Skeletal muscle tissue (tissue), 4 donors: ENCODE measurements around the gene DLG2. TPM values are rescaled to one million over a fixed set of nuclear protein-coding genes. Genes with fewer than 3 reads are reported as not detected.

ENCODE experiments used
- H3K27ac ChIP-seq: one replicate; pipeline ENCODE4 v1.7.0; 2013; ENCODE audit warnings: mild to moderate bottlenecking, low read depth, low read length, inconsistent platforms
- H3K27me3 ChIP-seq, 3 donors: one replicate each; pipeline ENCODE4 v1.7.0; 2013; ENCODE audit warnings: low read length in 3 of 3; ENCODE audit not compliant: control insufficient read depth in 3 of 3, insufficient read depth in 3 of 3
- H3K36me3 ChIP-seq, 3 donors: one replicate each; pipeline ENCODE4 v1.7.0; 2013; ENCODE audit warnings: low read length in 3 of 3; ENCODE audit not compliant: control insufficient read depth in 3 of 3, insufficient read depth in 3 of 3
- H3K4me1 ChIP-seq, 3 donors: one replicate each; pipeline ENCODE4 v1.7.0; 2013; ENCODE audit warnings: low read length in 3 of 3, mild to moderate bottlenecking in 3 of 3; ENCODE audit not compliant: control insufficient read depth in 3 of 3, insufficient read depth in 3 of 3
- H3K4me3 ChIP-seq, 3 donors: one replicate each; pipeline ENCODE4 v1.7.0; 2013; ENCODE audit warnings: low read length in 3 of 3
- H3K9ac ChIP-seq, 3 donors: one replicate each; pipeline ENCODE4 v1.7.0; 2013; ENCODE audit warnings: low read length in 3 of 3, mild to moderate bottlenecking in 3 of 3, moderate library complexity in 2 of 3, low read depth in 1 of 3
- H3K9me3 ChIP-seq, 3 donors: one replicate each; pipeline ENCODE4 v1.7.0; 2013; ENCODE audit warnings: low read length in 3 of 3; ENCODE audit not compliant: control insufficient read depth in 3 of 3
- total RNA-seq: library from RNA; depleted of rRNA; stranded (reverse); fragments of >200 nt; gene quantifications from one replicate; pipeline ENCODE4 v1.2.3, GENCODE V29; 2014
- donor health status: Osteomylitis.

The DLG2 gene
- total RNA-seq, 1 donor from 2014 or later: 18.3 TPM

DNA sequence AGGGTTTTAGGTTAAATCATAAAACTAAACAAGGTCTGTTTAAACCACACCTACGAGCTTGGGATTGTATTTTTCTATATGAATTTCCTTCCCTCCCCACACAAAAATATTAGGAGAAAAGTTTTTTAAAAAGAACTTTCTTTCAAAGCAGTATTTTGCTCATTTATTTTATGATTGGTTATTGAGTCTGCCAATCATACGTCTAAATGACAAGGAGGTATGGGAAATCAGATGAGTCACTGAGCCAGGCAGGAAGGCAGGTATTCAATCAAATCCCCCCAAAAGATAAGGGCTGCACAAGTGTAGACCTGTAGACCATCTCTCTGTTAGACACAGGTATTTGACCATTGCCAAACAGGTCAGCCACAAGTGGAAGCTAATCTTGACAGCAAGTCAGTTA is 1900.8 kb downstream of the DLG2 start:
- Histone ChIP-seq H3K27me3 (peaks cover 0 to 3% (median 0%) of the 10 kb centered on the region in 3 donors), H3K9ac (no peak overlapping the region), H3K36me3 (no peaks in the 10 kb centered on the region), H3K27ac (no peak overlapping the region), H3K4me1 (peaks cover 0 to 8% (median 6%) of the 10 kb centered on the region in 3 donors), H3K4me3 (no peak overlapping the region), H3K9me3 (no peaks in the 10 kb centered on the region)

DNA sequence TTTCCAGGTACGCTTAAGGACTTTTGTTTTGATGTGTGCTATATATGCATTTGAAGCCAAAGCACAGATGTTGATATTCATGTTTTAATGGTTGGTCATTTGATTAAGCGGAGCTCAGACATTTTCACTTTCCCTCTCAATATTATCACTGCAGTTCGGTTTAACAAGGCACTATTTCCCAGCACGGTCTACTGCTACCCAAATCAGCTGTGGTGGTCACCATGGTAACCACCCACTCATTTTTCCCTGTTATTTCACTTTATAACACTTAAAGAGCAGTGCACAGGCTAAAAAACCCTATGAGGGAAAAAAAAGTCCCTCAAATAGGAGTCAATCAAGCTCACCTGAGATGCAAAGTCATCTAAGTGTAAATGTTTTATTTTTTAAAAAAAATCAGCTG is 1901.4 kb downstream of the DLG2 start:
- Histone ChIP-seq H3K36me3 (no peaks in the 10 kb centered on the region), H3K4me3 (no peak overlapping the region), H3K9ac (no peak overlapping the region), H3K9me3 (no peaks in the 10 kb centered on the region), H3K27me3 (peaks cover 0 to 3% (median 0%) of the 10 kb centered on the region in 3 donors), H3K4me1 (peaks cover 0 to 8% (median 6%) of the 10 kb centered on the region in 3 donors), H3K27ac (no peak overlapping the region)

DNA sequence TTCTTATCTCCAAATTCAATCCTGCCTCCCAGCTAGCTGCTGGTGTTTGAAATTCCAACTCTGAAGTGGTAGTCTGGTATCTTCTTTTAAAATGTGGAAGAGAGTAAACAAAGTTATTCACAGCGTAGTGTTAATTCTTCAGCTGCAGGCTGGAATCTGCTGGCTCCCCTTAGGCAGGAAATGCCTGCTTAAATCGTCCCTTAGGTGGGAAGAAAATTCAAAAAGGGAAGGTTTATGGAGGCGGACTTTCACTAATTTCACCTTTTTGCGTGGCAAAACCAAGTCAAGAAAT is 1901.9 kb downstream of the DLG2 start:
- H3K9me3 ChIP-seq: no peaks in the 10 kb centered on the region
- peaks cover 0 to 3% (median 0%) of the 10 kb centered on the region in 3 donors for H3K27me3 ChIP-seq
- H3K4me3 ChIP-seq: peak overlapping the region in 1 of 3 donors; percentile 31
- H3K9ac ChIP-seq: peak overlapping the region in 2 of 3 donors; percentile 27 to 50
- peaks cover 0 to 8% (median 6%) of the 10 kb centered on the region in 3 donors for H3K4me1 ChIP-seq
- H3K27ac ChIP-seq: no peak overlapping the region
- H3K36me3 ChIP-seq: no peaks in the 10 kb centered on the region

DNA sequence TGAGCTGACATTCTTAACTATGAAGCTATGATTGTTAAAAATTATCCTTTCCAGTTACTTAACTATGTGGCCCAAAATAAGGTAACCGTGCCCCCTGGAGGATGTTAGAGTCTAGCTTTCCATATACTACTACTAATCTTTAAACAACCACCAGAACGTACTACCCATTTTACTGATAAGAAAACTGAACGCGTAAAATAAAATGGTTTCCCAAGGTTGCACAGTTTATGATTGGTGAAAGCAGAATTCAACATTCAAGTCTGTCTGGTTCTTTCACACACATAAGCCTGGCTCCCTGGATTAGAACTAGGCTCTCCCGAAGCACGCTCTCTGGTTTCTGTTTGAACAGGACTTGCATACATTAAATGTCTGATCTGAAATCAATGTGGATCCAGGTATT is 1903.1 kb downstream of the DLG2 start:
- Histone ChIP-seq H3K9me3 (no peaks in the 10 kb centered on the region), H3K27me3 (peaks cover 0 to 3% (median 0%) of the 10 kb centered on the region in 3 donors), H3K4me1 (peaks cover 0 to 8% (median 6%) of the 10 kb centered on the region in 3 donors), H3K36me3 (no peaks in the 10 kb centered on the region), H3K27ac (no peak overlapping the region), H3K9ac (no peak overlapping the region), H3K4me3 (peak overlapping the region in 2 of 3 donors; percentile 44 to 52)

DNA sequence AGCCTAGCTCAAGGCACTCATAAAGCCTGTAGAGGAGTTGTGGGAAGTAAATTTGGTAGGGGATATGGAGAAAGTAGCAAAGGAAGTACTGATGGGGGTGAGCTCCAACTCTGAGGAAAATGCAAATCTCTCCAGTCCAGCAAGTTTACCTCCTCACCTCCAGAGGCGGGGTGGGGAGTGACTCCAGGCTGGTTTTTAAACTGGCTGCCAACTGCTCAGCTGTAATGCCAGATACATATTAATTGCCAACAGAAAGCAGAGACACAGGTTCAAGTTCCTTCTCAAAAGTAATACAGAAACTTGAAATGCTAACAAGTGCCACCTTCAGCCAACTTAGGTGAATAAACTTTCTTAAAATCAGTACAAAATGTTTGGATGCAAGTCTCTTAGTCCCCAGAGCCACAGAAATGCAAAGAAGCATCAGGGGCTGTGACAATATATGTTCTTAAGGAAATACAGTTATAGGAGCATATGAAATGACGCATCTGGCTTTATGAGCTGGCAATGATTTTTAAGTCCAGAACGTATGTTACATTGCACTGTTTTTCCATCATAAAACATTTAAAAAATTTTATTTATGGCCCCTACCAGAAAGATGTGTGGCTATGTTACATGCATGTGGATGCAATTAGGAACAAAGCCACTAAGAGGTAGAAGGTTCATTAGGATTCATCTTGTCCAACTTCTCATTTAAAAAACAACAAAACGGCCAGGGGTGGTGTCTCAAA is 1904.6 kb downstream of the DLG2 start:
- H3K27me3 ChIP-seq: peaks cover 0 to 3% (median 0%) of the 10 kb centered on the region in 3 donors
- no peak overlapping the region for H3K9ac ChIP-seq
- H3K4me3 ChIP-seq: no peak overlapping the region
- no peak overlapping the region for H3K27ac ChIP-seq
- no peaks in the 10 kb centered on the region for H3K9me3 ChIP-seq
- H3K36me3 ChIP-seq: no peaks in the 10 kb centered on the region
- H3K4me1 ChIP-seq: peaks cover 0 to 8% (median 6%) of the 10 kb centered on the region in 3 donors

DNA sequence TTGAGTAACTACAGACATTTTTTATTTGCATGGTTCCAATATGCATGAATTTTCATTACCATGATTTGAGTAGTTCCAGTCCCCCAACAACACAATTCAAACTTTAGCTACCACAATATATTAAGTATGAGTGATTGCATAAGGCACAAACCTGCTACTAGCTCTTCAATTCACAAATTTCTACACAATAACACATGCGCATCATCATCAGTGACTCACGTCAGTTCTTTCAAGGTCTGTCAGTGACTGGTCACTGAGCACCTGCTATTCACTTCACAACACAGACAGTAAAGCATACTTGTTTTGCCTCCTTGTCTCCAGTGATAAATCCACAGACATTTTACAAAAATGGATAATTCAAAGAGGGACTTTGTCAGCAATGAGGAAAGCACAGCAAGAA is 1905.9 kb downstream of the DLG2 start:
- no peak overlapping the region for H3K4me3 ChIP-seq
- H3K9me3 ChIP-seq: no peaks in the 10 kb centered on the region

DNA sequence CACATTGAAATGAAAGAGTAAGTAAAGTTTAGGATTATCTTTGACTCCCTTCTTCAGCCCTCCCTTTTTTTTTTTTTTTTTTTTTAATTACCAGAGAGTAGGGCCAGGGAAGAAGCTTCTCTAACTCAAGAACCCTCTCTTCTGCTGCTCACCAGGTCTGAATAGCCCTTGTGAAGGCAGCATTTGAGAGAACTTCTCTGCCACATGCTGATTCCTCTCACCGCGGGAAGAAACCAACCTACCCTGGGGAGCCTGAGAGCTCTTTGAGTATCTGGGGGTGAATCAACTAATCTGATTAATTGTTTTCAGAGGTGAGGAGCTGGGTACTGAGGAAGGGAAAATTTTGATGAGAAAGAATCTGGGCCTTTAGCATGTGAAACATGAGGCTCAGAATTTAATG is 1906.5 kb downstream of the DLG2 start:
- no peak overlapping the region for H3K9ac ChIP-seq
- H3K36me3 ChIP-seq: no peaks in the 10 kb centered on the region
- no peak overlapping the region for H3K4me3 ChIP-seq
- H3K4me1 ChIP-seq: peaks cover 0 to 7% (median 6%) of the 10 kb centered on the region in 3 donors
- no peaks in the 10 kb centered on the region for H3K9me3 ChIP-seq
- no peak overlapping the region for H3K27ac ChIP-seq
- peaks cover 0 to 3% (median 0%) of the 10 kb centered on the region in 3 donors for H3K27me3 ChIP-seq

More for the DNA sequence above, 1905.9 kb downstream of the DLG2 start:
- no peak overlapping the region for H3K9ac ChIP-seq
- H3K27ac ChIP-seq: no peak overlapping the region
- peaks cover 0 to 3% (median 0%) of the 10 kb centered on the region in 3 donors for H3K27me3 ChIP-seq
- H3K36me3 ChIP-seq: no peaks in the 10 kb centered on the region
- H3K4me1 ChIP-seq: peaks cover 0 to 8% (median 6%) of the 10 kb centered on the region in 3 donors

DNA sequence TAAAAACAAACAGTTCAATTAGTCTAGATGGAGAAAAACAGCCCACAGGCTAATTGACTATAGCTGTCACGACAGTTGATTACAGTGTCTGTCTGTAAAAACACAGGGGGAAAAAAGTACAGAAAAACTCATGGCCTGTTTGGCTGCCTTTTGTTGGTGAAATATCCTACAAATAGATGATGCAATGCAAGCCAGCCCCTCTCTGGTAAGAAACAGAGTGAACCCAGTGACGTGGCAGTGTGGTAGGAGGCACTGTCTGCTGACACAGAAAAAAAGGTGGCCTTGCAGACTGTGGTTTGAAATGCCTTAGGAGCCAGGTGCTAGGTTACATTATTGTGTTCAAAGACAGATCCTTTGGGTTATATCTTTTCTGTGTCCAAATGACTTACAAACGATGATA is 1909.6 kb downstream of the DLG2 start:
- Histone ChIP-seq H3K4me3 (no peak overlapping the region), H3K9me3 (no peaks in the 10 kb centered on the region), H3K4me1 (peaks cover 0 to 6% (median 0%) of the 10 kb centered on the region in 3 donors), H3K27me3 (no peaks in the 10 kb centered on the region), H3K27ac (no peak overlapping the region), H3K36me3 (no peaks in the 10 kb centered on the region), H3K9ac (no peak overlapping the region)

DNA sequence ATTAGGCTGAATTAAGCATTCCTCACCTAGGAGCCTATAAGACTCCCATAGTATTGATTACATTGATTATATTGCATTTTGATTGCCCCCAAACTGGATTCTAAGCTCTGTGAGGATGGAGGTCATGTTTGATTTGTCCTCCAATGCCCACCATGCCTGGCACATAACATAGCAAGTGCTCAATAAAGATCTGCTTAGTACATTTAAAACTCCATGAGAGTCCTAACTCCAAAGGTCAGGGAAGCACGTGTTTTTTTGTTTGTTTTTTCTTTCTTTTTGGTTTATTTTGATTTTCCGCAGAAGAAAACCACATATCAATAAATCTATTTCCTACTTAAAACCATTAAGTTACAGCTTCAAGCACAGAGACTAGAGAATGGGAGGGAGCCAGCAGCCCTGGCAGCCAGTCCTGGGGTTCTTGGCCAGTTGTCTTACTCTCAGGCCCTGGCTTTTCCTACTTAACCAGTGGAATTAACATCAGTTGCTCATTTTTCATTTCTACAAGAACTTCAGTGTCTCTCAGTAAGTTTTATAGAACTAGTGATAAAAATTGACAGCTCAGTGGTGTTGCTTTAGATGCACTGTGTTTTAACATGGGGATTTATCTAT is 1911.1 kb downstream of the DLG2 start:
- Histone ChIP-seq H3K4me1 (peaks cover 0 to 6% (median 0%) of the 10 kb centered on the region in 3 donors), H3K4me3 (no peak overlapping the region), H3K36me3 (no peaks in the 10 kb centered on the region), H3K27me3 (no peaks in the 10 kb centered on the region), H3K27ac (no peak overlapping the region), H3K9ac (no peak overlapping the region), H3K9me3 (no peaks in the 10 kb centered on the region)

DNA sequence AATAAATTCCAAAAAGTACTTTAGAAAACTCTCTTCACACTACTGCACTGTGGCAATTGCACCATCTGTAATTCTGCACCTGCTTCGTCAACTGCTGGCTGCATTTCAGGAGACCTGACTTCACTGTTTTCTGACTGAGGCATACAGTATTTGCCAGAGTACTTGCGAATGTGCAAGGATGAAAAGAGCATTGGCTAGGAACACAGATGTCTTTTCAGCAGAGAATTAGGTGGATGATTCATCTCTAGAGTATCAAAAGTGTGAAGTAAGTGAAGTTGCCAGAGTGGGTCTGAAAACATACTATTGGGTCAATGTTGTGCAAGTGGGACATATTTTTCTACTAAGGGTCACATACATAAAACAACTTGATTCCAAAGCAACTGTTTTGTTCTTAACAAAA is 1913.4 kb downstream of the DLG2 start:
- Histone ChIP-seq H3K27me3 (no peaks in the 10 kb centered on the region), H3K9me3 (no peaks in the 10 kb centered on the region), H3K36me3 (no peaks in the 10 kb centered on the region), H3K4me3 (no peak overlapping the region), H3K4me1 (peaks cover 0 to 6% (median 0%) of the 10 kb centered on the region in 3 donors), H3K9ac (no peak overlapping the region), H3K27ac (no peak overlapping the region)
